Activated CD4-positive, alpha-beta T cell treated with anti-CD3 and anti-CD28 coated beads, Interleukin-2, Interleukin-6, amounts not matched to agents 100 ng/mL and 50 ng/mL, durations not matched to agents 16 hours and 8 hours (primary cell): ENCODE measurements around the gene LAMA2.

Experiments used
- DNase-seq: peaks from one replicate; pipeline ENCODE4 v3.0.0-alpha.2; 2020

Gene LAMA2

GRCh38 chr6:129096651-129097290 lies 213.8 kb downstream of the LAMA2 start:
- DNase-seq: no peak

DNA sequence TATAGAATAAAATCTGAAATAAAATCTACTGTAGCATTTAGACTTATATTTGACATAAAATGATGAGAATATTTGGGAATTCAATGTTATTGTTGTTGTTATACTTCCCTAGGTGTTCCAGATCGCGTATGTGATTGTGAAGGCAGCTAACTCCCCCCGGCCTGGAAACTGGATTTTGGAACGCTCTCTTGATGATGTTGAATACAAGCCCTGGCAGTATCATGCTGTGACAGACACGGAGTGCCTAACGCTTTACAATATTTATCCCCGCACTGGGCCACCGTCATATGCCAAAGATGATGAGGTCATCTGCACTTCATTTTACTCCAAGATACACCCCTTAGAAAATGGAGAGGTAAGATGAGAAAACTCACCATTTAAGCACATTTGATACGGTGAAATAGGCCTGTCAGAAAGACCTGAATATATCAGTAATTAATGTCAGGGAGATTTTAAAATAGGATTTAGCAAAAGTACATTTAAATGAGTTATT lies 215.2 kb downstream of the LAMA2 start:
- no peak for DNase-seq

- DNase-seq: no peak
Observed at GRCh38 chr6:129099696-129100095, 216.8 kb downstream of the LAMA2 start.

DNA sequence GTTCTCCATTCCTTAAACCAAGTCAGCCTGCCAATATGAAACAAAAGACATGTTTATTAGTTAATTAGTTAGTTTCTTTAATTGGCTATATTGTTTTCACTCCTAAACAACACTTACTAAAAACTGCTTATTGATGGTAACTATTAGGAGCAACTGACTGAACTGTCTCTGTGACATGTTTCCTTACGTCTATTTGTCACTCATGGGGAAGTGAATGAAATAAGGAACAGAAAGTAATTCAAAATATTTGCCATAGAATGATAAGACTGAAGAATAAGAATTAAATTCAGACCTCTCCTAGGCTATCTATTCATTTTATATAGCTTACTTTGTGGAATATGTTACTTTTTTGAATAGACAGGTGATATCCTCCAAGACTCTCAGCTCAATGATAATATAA lies 217.2 kb downstream of the LAMA2 start:
- no peak for DNase-seq

DNA sequence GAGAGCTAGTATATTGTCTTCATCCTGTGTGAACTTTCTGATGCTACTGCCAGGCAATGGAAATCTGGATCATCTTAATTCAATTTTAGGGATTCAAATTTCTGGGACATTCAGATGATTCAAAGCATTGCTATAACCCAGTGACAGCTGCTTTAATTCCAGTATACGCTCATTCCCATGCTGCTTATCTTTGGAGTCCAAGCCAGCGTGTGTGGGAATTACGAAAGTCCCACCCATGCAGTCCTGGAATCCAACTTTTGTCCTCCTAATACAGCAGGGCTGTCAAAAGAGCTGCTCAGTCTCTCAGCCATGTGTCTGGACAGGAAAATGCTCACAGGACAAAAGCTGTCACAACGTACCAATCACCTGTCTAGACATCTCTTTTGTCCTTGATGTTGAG lies 219.8 kb downstream of the LAMA2 start:
- DNase-seq: no peak

- no peak for DNase-seq
Observed at GRCh38 chr6:129104131-129104530, 221.2 kb downstream of the LAMA2 start.

DNA sequence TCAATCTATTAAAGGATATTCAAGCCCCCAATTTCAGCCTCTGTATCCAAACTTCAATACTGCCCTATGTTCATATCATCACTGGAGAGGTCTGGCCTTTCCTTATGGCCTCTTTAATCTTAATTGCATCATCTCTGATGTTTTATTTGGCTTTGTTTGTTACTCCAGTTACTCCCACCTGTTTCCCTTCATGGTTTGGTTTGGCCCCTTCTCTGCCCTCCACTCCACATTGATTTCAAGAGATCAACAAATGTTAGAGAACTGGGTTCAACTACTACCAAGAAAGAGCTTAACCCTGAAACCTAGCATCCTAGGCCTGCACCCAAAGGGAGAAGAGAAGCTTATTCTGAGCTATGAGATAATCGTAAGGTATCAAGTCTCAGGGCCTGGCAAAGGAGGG lies 221.6 kb downstream of the LAMA2 start:
- no peak for DNase-seq

GRCh38 chr6:129105035-129105434 lies 222.1 kb downstream of the LAMA2 start:
- DNase-seq: no peak

GRCh38 chr6:129105793-129106192 lies 222.9 kb downstream of the LAMA2 start:
- DNase-seq: no peak

- DNase-seq: no peak
Observed at GRCh38 chr6:129108337-129108736, 225.4 kb downstream of the LAMA2 start.

DNA sequence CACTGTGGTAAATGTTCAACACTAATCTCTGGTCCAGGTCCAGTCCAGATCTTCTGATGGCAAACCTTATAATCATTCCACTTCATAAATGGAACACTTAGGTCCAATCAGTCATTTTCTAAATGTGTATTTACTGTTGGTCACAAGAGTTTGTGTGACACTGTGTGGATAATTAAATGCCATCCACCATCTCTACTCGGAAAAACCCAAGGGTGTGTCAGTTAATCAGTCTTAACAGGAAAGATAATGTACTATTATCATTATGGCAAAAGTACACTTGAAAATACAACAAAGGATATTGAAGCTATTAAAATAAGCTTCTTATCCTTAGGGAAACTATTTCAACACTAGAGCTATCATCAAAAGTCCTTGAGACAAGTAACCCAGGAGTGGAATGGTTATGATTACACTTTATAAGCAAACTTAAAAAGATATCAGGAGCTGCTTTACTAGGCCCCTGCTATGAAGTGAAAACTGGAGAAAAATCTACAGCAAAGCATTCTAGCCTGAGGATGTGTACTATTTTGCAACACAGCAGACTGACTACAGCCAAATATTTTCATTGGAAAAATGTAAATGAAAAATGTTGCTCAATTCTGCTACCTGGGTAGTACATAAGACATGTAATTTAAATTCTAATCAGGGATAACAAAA lies 227.9 kb downstream of the LAMA2 start:
- DNase-seq: no peak

DNA sequence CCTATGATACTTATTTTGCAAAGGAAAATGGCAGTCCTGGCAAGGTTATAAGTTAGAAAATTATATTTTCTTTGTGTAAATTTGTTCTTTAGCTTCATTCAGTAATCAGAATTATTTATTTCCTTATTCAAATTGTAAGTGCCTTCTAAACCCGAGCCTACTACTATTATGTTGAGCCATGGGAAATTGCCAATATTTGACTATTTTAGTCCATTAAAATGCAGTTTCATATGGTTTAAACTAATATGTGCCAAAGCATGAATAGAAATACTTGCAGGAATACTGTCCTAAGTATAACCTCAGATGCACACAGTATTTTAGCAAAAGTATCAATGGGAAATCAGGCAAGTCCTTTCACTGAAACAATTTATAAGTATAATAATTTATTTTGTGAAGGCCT lies 228.4 kb downstream of the LAMA2 start:
- no peak for DNase-seq

- no peak for DNase-seq
Observed at GRCh38 chr6:129111853-129112252, 228.9 kb downstream of the LAMA2 start.

GRCh38 chr6:129112591-129112990 lies 229.7 kb downstream of the LAMA2 start:
- DNase-seq: no peak

- no peak for DNase-seq
Observed at GRCh38 chr6:129113637-129114036, 230.7 kb downstream of the LAMA2 start.

DNA sequence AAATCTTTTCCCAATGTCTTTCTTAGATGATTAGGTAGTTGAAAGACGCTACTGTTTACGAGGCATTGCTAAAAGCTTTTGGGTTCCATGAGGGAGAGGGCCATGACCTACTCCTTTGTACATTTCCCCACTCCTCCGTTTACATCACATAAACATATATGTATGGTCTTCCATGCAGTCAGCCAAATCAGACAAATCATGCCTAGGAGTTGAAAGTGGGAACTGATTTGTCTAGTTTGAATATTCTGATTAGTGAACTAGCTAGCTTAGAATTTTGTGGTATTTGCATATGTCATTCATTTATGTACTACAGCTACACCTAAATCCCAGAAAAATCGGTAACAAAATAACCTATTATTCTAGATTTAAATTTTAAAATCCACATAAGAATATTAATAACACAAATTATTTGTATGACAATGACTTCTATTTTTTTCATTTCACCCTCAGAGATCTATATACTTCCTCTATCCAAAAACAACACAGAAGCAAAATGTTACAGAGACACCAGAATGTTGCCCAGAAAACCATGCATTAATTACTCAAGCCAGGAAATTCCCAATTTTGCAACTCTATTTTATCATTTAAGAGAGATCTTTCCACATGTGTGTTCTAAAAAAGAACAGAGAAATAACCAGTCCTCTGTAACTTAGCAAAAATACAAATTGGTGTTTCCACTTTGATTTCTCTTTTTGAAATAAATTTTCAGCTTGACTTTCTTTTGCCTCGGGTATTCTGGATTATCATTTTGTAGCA lies 231.9 kb downstream of the LAMA2 start:
- DNase-seq: no peak

DNA sequence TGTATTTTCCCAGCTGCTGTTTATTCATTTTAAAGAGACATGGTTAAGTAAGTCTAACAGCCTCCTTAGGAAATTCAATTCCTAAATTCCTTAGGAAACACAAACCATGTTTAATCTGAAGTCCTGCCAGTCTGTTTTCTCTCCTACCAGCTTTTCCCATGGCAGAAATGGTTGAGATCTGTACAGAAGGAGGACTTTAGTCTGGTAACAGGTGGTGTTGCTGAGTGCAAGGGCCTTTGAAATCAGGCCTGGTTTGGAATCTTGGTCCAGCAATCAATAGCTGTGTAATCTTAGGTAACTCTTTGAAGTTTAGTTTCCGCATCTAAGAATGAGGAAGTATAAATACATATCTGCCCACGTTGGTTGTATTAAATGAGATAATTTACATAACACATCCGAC lies 232.5 kb downstream of the LAMA2 start:
- no peak for DNase-seq

DNA sequence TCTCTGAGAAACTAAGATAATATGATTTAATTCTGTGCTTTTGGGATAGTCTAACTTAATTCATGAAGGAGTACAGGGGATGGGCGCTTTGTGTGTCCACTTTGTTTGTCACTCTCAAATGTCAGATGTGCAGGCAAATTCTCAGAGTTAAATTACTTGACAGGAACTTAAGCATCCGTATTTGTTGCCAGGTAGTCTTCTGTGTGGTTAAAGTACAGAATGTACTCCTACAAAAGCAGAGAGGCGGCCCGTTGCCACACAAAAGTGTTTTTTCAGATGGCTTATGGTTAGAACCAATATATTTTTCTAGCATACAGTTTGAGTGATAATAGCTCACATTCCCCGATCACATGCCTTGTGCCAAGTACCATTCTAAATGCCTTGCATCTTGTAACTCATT lies 234.4 kb downstream of the LAMA2 start:
- DNase-seq: no peak

DNA sequence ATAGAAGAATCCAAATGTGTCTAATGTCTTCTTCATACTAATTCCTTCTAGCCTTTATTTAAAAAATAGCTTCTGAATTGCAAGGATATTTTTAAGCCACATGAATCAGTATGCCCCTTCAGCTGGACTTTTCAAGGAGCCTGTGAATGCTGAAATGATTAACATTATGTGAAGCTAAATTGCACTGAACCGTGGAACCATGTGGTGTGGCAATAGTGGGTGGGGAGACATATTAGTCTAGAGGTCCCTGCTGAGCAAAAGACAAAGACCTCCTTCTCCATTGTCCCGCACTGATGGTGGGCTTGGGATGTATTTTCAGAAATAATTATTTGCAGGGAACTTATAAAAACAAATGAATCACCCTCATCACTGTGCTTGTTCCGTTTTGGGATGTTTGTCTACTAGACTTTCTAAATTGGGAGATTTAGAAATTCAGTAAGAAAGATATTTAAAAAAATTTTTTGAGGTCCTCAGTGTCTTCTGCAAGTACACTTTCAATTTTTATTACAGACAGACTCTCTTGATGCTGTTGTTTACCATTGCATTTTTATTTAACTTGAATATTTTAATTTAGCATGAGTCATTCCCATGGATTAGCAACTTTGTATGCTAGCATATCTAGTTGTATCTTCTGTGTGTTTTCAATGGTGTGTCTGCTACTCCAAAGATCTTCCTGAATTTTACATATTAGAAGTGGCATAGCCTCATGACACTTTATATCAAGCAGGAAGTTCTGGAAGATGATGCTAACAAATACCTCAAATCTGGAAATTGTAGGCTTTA lies 238.1 kb downstream of the LAMA2 start:
- no peak for DNase-seq

DNA sequence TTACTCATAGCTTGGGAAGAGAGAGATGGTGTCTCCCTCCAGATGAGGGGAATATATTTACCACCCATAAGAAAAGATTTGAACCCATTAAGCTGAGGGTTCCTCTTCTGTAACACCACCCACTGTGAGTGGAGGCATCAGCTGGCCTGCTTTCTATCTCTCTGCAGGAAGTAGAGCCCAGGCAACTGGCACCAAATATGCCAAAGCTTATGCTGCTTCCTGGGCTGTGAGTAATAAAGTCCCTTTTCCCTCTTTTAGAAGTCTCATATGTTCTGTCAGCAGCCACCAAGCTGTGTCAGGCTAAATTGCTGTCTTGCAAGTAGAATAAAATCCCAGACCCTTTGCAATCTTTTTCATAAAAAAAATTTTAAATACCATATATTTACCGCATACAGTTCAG lies 241.4 kb downstream of the LAMA2 start:
- no peak for DNase-seq

- no peak for DNase-seq
Observed at GRCh38 chr6:129130106-129130505, 247.2 kb downstream of the LAMA2 start.

- no peak for DNase-seq
Observed at GRCh38 chr6:129130959-129131681, 248.2 kb downstream of the LAMA2 start.

GRCh38 chr6:129133770-129134192 lies 250.8 kb downstream of the LAMA2 start:
- DNase-seq: no peak
